Kidney (tissue), 14 donors: ENCODE results near the gene SCN1B. TPM values are rescaled to one million over a fixed set of nuclear protein-coding genes. Genes with fewer than 3 reads are reported as not detected.
A peak's percentile ranks its signal among the peaks of the same experiment; 100 is the strongest.

Experiments
- DNase-seq, 5 donors: peaks; one replicate each; pipeline ENCODE4 v3.0.0-alpha.2; 2013 to 2020
- FAIRE-seq: peaks from 2 replicates; lab custom pipeline; 2012; peaks lifted over from hg19 to GRCh38; lab: Jason Lieb, UNC
- H3K27ac ChIP-seq, 2 donors: one replicate each; pipeline ENCODE4 v1.7.0; 2013; ENCODE audit warnings: low read depth in 2 of 2, low read length in 2 of 2, inconsistent platforms in 1 of 2
- H3K27me3 ChIP-seq: one replicate; pipeline ENCODE4 v1.7.1; 2013; ENCODE audit warnings: low read length, inconsistent platforms; ENCODE audit not compliant: control insufficient read depth, insufficient read depth
- H3K36me3 ChIP-seq, 3 donors: one replicate each; pipeline versions ENCODE4 v1.7.0 to v1.7.1; 2013; ENCODE audit warnings: low read length in 3 of 3, control low read depth in 1 of 3, inconsistent platforms in 1 of 3; ENCODE audit not compliant: insufficient read depth in 3 of 3, control insufficient read depth in 2 of 3
- H3K4me1 ChIP-seq, 3 donors: one replicate each; pipeline versions ENCODE4 v1.7.0 to v1.7.1; 2013; ENCODE audit warnings: low read length in 3 of 3, inconsistent platforms in 1 of 3, low read depth in 1 of 3; ENCODE audit not compliant: control insufficient read depth in 2 of 3, insufficient read depth in 2 of 3
- H3K4me3 ChIP-seq, 3 donors: one replicate each; pipeline versions ENCODE4 v1.7.0 to v1.8.1; 2013; ENCODE audit warnings: low read length in 3 of 3, control low read depth in 1 of 3, inconsistent platforms in 1 of 3
- H3K9ac ChIP-seq, 3 donors: one replicate each; pipeline versions ENCODE4 v1.7.0 to v1.7.1; 2013; ENCODE audit warnings: low read length in 3 of 3, control low read depth in 1 of 3, inconsistent platforms in 1 of 3
- H3K9me3 ChIP-seq, 3 donors: one replicate each; pipeline versions ENCODE4 v1.7.0 to v1.7.1; 2013; ENCODE audit warnings: low read length in 3 of 3, control low read depth in 1 of 3, inconsistent platforms in 1 of 3; ENCODE audit not compliant: control insufficient read depth in 2 of 3, insufficient read depth in 1 of 3
- CTCF ChIP-seq: IDR thresholded peaks from 3 replicates; pipeline ENCODE4 v1.5.1; 2012; ENCODE audit warnings: mild to moderate bottlenecking, moderate library complexity, borderline replicate concordance; ENCODE audit not compliant: insufficient read depth; ENCODE audit errors: extremely low read depth
- intact Hi-C: fragments of 100-400 bp; cut with DNase I; formaldehyde crosslinking; loops from one replicate; pipeline ENCODE4 v1.11.1; 2022
- polyA plus RNA-seq: library from polyadenylated mRNA; stranded (reverse); fragments of 350-450 nt; fragmentation: Illumina TruSeq; extraction: RNeasy Lipid Tissue Mini Kit (QIAGEN cat#74804); gene quantifications from one replicate; pipeline ENCODE4 v1.2.3, GENCODE V29; 2014; ENCODE audit warnings: low read depth, low replicate concordance; ENCODE audit not compliant: insufficient read depth
- total RNA-seq: library from RNA; stranded (reverse); fragmentation: NEBNext Ultra II Directional; extraction: Animal tissue kit (Norgen Biotek cat#: 25700); gene quantifications from one replicate; pipeline ENCODE4 v1.2.1, GENCODE V29; 2021
- donor health status: control.
- donor health status: control.
- donor health status: control.
- donor health status: control.
- donor health status: control.
- donor health status: DM: yes; HTN: yes; CAD: no.
- donor health status: Normal renal cell carcinoma (clear cell type).

SCN1B gene
- total and polyA plus RNA-seq, 2 donors from 2014 or later, result 9.6 to 24.1 TPM

DNA sequence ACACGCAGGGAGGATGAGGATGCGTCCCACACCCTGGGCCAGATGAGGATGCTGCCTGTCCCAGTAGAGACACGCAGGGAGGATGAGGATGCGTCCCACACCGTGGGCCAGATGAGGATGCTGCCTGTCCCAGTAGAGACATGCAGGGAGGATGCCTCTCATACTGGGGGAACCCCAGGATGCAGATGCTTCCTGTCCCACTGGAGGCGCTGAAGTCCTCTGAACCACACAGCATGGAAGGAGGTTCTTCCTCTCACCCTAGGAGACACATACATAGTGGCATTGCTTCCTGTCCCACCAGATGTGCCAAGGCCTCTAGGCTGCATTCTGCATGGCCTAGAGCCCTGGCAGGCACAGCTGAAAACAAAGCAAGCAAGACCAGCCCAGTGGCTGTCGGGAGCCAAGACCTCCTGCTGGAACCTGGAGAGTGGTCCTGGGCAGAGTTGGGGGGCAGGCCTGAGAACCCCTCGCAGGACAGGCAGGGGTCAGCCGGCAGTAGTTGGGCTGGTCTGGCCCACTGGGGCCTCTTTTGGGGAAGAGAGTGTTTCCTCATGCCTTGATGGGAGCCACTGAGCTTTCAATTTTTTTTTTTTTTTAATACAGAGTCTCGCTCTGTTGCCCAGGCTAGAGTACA is 15.5 kb downstream of the SCN1B start:
- intact Hi-C loops, result no loop called here
- Histone ChIP-seq H3K9me3 (no peaks in the 10 kb centered on the region), H3K4me3 (no peak overlapping the region), H3K4me1 (peaks cover 0 to 46% (median 15%) of the 10 kb centered on the region in 3 donors), H3K27ac (no peak overlapping the region), H3K36me3 (peaks cover 0 to 4% (median 0%) of the 10 kb centered on the region in 3 donors), H3K27me3 (no peaks in the 10 kb centered on the region), H3K9ac (no peak overlapping the region)
- FAIRE-seq (no peak), DNase-seq (peak in 2 of 5 donors; percentile 46 to 57)
- no peak for TF ChIP-seq CTCF

GRCh38 chr19:35046461-35046860 is 16.2 kb downstream of the SCN1B start:
- DNase-seq (no peak), FAIRE-seq (no peak)
- Histone ChIP-seq H3K27me3 (no peaks in the 10 kb centered on the region), H3K4me3 (no peak overlapping the region), H3K9me3 (no peaks in the 10 kb centered on the region), H3K4me1 (peaks cover 0 to 41% (median 15%) of the 10 kb centered on the region in 3 donors), H3K27ac (no peak overlapping the region), H3K36me3 (peaks cover 0 to 4% (median 0%) of the 10 kb centered on the region in 3 donors), H3K9ac (no peak overlapping the region)
- TF ChIP-seq CTCF, result no peak
- intact Hi-C loops, result no loop called here

- FAIRE-seq (no peak), DNase-seq (no peak)
- H3K9me3 ChIP-seq, result no peaks in the 10 kb centered on the region
- intact Hi-C loops, result no loop called here
- H3K36me3 ChIP-seq, result peaks cover 0 to 4% (median 0%) of the 10 kb centered on the region in 3 donors
- peaks cover 0 to 24% (median 15%) of the 10 kb centered on the region in 3 donors for H3K4me1 ChIP-seq
- no peak overlapping the region for H3K9ac ChIP-seq
- no peak overlapping the region for H3K27ac ChIP-seq
- no peak overlapping the region for H3K4me3 ChIP-seq
- H3K27me3 ChIP-seq, result no peaks in the 10 kb centered on the region
- no peak for TF ChIP-seq CTCF
Observed at GRCh38 chr19:35048911-35049411, 18.7 kb downstream of the SCN1B start.
